GM12892 (cell line): ENCODE measurements around the gene LRRC27.

ENCODE experiments used
- POLR2A ChIP-seq: IDR thresholded peaks from 2 replicates; pipeline ENCODE4 v1.6.1; 2011; ENCODE audit warnings: low read depth, low read length, control low read depth
- POLR2AphosphoS5 ChIP-seq: IDR thresholded peaks from 2 replicates; pipeline ENCODE4 v1.6.1; 2011; ENCODE audit warnings: low read depth, low read length, control low read depth

GRCh38 chr10:132427939-132428367, 96.0 kb downstream of the LRRC27 start:
- TF ChIP-seq POLR2AphosphoS5 (no peak), POLR2A (no peak)
